Keratinocyte (primary cell): ENCODE results near the gene ERGIC2. TPM values are rescaled to one million over a fixed set of nuclear protein-coding genes. Genes with fewer than 3 reads are reported as not detected.

Source experiments
- DNase-seq: peaks from one replicate; pipeline ENCODE4 v3.0.0-alpha.2; 2011; ENCODE audit warnings: low read depth, missing footprints, low spot score
- FAIRE-seq: peaks from 2 replicates; lab custom pipeline; 2011; peaks lifted over from hg19 to GRCh38; lab: Jason Lieb, UNC
- H2AFZ ChIP-seq: 2 replicates; pipeline ENCODE4 v1.6.0; 2012; ENCODE audit warnings: low read length, control low read depth, inconsistent platforms; ENCODE audit not compliant: control insufficient read depth
- H3K27ac ChIP-seq: 2 replicates; pipeline ENCODE4 v1.5.1; 2011; ENCODE audit warnings: low read length; ENCODE audit not compliant: control insufficient read depth, insufficient read depth
- H3K27me3 ChIP-seq: 3 replicates; pipeline ENCODE4 v1.6.0; 2011; ENCODE audit warnings: low read length; ENCODE audit not compliant: control insufficient read depth, insufficient read depth; ENCODE audit errors: extremely low read depth
- H3K36me3 ChIP-seq, 2 experiments: 2 replicates in 1 of 2; 3 replicates in 1 of 2; pipeline ENCODE4 v1.5.1; 2011; ENCODE audit warnings: low read length in 2 of 2, mild to moderate bottlenecking in 1 of 2; ENCODE audit not compliant: control insufficient read depth in 2 of 2, insufficient read depth in 2 of 2; ENCODE audit errors: extremely low read depth in 1 of 2
- H3K4me1 ChIP-seq: 3 replicates; pipeline ENCODE4 v1.5.1; 2011; ENCODE audit warnings: low read length; ENCODE audit not compliant: control insufficient read depth, insufficient read depth; ENCODE audit errors: extremely low read depth
- H3K4me2 ChIP-seq: 3 replicates; pipeline ENCODE4 v1.6.0; 2011; ENCODE audit warnings: low read depth, low read length; ENCODE audit not compliant: control insufficient read depth, insufficient read depth; ENCODE audit errors: extremely low read depth
- H3K4me3 ChIP-seq, 3 experiments: fragments of 200-600 bp in 1 of 3; sonication (generic) in 1 of 3; 2 replicates in 2 of 3; 3 replicates in 1 of 3; pipeline ENCODE4 v1.5.1; 2011 to 2016; ENCODE audit warnings: low read length in 3 of 3, mild to moderate bottlenecking in 3 of 3, control low read depth in 2 of 3, inconsistent platforms in 1 of 3, low read depth in 1 of 3, mixed read lengths in 1 of 3, mixed run types in 1 of 3, moderate library complexity in 1 of 3; ENCODE audit not compliant: control insufficient read depth in 2 of 3, insufficient read depth in 2 of 3; ENCODE audit errors: extremely low read depth in 1 of 3
- H3K79me2 ChIP-seq: 2 replicates; pipeline ENCODE4 v1.6.0; 2012; ENCODE audit warnings: low read length; ENCODE audit not compliant: control insufficient read depth, insufficient read depth
- H3K9ac ChIP-seq: 3 replicates; pipeline ENCODE4 v1.6.0; 2011; ENCODE audit warnings: low read length; ENCODE audit not compliant: control insufficient read depth, insufficient read depth; ENCODE audit errors: extremely low read depth
- H3K9me1 ChIP-seq: 3 replicates; pipeline ENCODE4 v1.6.0; 2011; ENCODE audit warnings: low read length; ENCODE audit not compliant: control insufficient read depth, insufficient read depth; ENCODE audit errors: extremely low read depth
- H3K9me3 ChIP-seq: 2 replicates; pipeline ENCODE4 v1.5.1; 2012; ENCODE audit warnings: low read depth, low read length; ENCODE audit not compliant: control insufficient read depth
- H4K20me1 ChIP-seq: 3 replicates; pipeline ENCODE4 v1.6.0; 2011; ENCODE audit warnings: low read length; ENCODE audit not compliant: control insufficient read depth, insufficient read depth; ENCODE audit errors: extremely low read depth
- CTCF ChIP-seq, 3 experiments: IDR thresholded peaks in 1 of 3; conservative IDR thresholded peaks in 1 of 3; optimal IDR thresholded peaks in 1 of 3; 2 replicates in 2 of 3; 3 replicates in 1 of 3; pipeline versions ENCODE3 to v1.5.1; 2011; ENCODE audit warnings: low read length in 3 of 3, mild to moderate bottlenecking in 3 of 3, moderate library complexity in 2 of 3, control low read depth in 1 of 3, inconsistent platforms in 1 of 3; ENCODE audit not compliant: insufficient read depth in 2 of 3; ENCODE audit errors: extremely low read depth in 1 of 3
- EZH2 ChIP-seq: IDR thresholded peaks from one replicate; pipeline ENCODE4 v1.6.1; 2012; ENCODE audit warnings: inconsistent platforms, mild to moderate bottlenecking, low read length, moderate library complexity
- dilution Hi-C: fragments of 300-500 bp; cut with MboI; formaldehyde crosslinking; loops from one replicate; pipeline ENCODE4 v1.7.0; 2020; ENCODE audit warnings: low sequenced_read_pairs; ENCODE audit not compliant: extremely low pct_ligation_motif_present
- polyA plus RNA-seq, 5 experiments: library from polyadenylated mRNA; depleted of rRNA in 3 of 5; stranded (reverse) in 3 of 5; stranded (forward) in 1 of 5; unstranded in 1 of 5; fragments of >200 nt; gene quantifications; 1 replicate in 1 of 5; 2 replicates in 3 of 5; 3 replicates in 1 of 5; pipeline versions ENCODE4 v1.2.1 to v1.2.3, GENCODE V29; 2011 to 2012; ENCODE audit warnings: missing spikeins in 2 of 5, low read depth in 1 of 5, low replicate concordance in 1 of 5

The ERGIC2 gene
- polyA plus RNA-seq, 1 donor (not counting 4 experiments of a cell fraction or from before 2014, with no cell fraction given), result 62.4 TPM

DNA sequence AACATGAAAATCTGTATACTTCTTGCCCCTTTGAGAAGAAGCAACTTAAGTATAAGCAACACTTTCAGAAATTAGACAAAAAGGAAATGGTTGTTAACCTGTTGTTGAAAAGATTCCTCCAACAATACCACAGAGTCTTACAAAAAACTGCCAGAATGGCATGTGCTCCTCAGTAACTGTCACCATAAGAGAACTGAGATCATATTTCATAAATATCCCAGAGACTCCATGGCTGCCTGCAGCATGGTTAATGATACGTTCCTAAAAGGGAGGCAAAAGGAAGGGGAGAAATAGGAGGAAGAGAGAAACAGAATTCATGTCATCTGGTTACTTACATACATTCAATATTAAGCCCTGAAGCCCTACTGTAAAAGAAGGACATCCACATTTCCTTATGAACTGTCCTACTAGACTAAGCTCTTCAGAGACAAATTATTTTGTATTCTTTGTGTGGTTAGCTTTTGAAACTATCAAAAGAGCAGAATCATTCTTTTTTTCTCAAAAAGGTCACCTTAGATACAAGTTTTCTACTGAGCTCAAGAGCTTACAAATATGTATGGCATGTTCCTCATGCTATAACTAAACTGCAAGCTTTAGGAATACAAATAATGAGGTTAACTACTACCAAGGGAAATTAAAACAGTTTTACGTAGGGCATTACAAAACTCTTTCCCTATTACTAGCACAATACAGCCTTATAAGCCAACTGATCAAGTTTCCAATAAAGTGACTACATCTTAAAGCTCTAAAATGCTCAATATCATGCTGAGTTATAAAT lies 37.8 kb downstream of the ERGIC2 start:
- Histone ChIP-seq H4K20me1 (no peaks in the 10 kb centered on the region), H3K4me3 (no peak overlapping the region), H2AFZ (no peak overlapping the region), H3K79me2 (no peaks in the 10 kb centered on the region), H3K36me3 (peaks cover 3% of the 10 kb centered on the region in 2 experiments), H3K27me3 (no peaks in the 10 kb centered on the region), H3K4me1 (no peaks in the 10 kb centered on the region), H3K9me1 (no peaks in the 10 kb centered on the region), H3K27ac (no peak overlapping the region), H3K4me2 (no peak overlapping the region), H3K9ac (no peak overlapping the region), H3K9me3 (no peaks in the 10 kb centered on the region)
- no peak for FAIRE-seq
- dilution Hi-C loops, result no loop called here
- TF ChIP-seq CTCF (optimal IDR thresholded peaks at IDR 0.05 in 1 of 3, IDR thresholded peaks at IDR 0.05 in 1 of 3, conservative IDR thresholded peaks at IDR 0.05 in 1 of 3; ENCODE audit: extremely low read depth in 1 of 3, insufficient read depth in 2 of 3, low read length in 3 of 3) (no peak), EZH2 (no peak)
- no peak for DNase-seq

GRCh38 chr12:29337325-29337724 lies 43.6 kb downstream of the ERGIC2 start:
- H3K9me1 ChIP-seq, result no peaks in the 10 kb centered on the region
- no peaks in the 10 kb centered on the region for H3K9me3 ChIP-seq
- no peaks in the 10 kb centered on the region for H3K79me2 ChIP-seq
- no peak overlapping the region for H3K9ac ChIP-seq
- no peak overlapping the region for H3K4me3 ChIP-seq
- TF ChIP-seq EZH2 (no peak), CTCF (optimal IDR thresholded peaks at IDR 0.05 in 1 of 3, IDR thresholded peaks at IDR 0.05 in 1 of 3, conservative IDR thresholded peaks at IDR 0.05 in 1 of 3; ENCODE audit: extremely low read depth in 1 of 3, insufficient read depth in 2 of 3, low read length in 3 of 3) (no peak)
- H3K4me2 ChIP-seq, result no peak overlapping the region
- no peaks in the 10 kb centered on the region for H3K4me1 ChIP-seq
- no peak overlapping the region for H2AFZ ChIP-seq
- H4K20me1 ChIP-seq, result no peaks in the 10 kb centered on the region
- dilution Hi-C loops, result no loop called here
- no peak overlapping the region for H3K27ac ChIP-seq
- DNase-seq (no peak), FAIRE-seq (no peak)
- no peaks in the 10 kb centered on the region for H3K36me3 ChIP-seq
- H3K27me3 ChIP-seq, result no peaks in the 10 kb centered on the region
